PFSK-1 (cell line): Measurements from ENCODE around the gene CXXC5.

Experiments used
- FOXP2 ChIP-seq: optimal IDR thresholded peaks from 2 replicates; pipeline ENCODE3; 2011; ENCODE audit warnings: borderline replicate concordance, control low read depth, inconsistent platforms; ENCODE audit not compliant: insufficient read depth; ENCODE audit errors: extremely low read length, extremely low read depth
- POLR2AphosphoS5 ChIP-seq: IDR thresholded peaks from 2 replicates; pipeline ENCODE4 v1.6.1; 2012; ENCODE audit warnings: low read depth, mild to moderate bottlenecking, control low read depth, low read length, moderate library complexity
- SIN3A ChIP-seq: IDR thresholded peaks from 2 replicates; pipeline ENCODE4 v1.6.1; 2012; ENCODE audit warnings: mild to moderate bottlenecking, low read length, moderate library complexity, borderline replicate concordance; ENCODE audit not compliant: insufficient read depth
- TAF1 ChIP-seq: IDR thresholded peaks from 2 replicates; pipeline ENCODE4 v1.6.1; 2012; ENCODE audit warnings: low read length, control low read depth, borderline replicate concordance; ENCODE audit not compliant: insufficient read depth
- TF ChIP-seq, protein P1 (sequence below), 2 experiments: IDR thresholded peaks; 2 replicates each; pipeline versions ENCODE4 v1.6.1 to v1.8.0; 2011 to 2012; ENCODE audit warnings: low read depth in 2 of 2, low read length in 2 of 2, control low read depth in 1 of 2, inconsistent platforms in 1 of 2, mild to moderate bottlenecking in 1 of 2, moderate library complexity in 1 of 2; ENCODE audit not compliant: insufficient read depth in 1 of 2

Gene CXXC5

DNA sequence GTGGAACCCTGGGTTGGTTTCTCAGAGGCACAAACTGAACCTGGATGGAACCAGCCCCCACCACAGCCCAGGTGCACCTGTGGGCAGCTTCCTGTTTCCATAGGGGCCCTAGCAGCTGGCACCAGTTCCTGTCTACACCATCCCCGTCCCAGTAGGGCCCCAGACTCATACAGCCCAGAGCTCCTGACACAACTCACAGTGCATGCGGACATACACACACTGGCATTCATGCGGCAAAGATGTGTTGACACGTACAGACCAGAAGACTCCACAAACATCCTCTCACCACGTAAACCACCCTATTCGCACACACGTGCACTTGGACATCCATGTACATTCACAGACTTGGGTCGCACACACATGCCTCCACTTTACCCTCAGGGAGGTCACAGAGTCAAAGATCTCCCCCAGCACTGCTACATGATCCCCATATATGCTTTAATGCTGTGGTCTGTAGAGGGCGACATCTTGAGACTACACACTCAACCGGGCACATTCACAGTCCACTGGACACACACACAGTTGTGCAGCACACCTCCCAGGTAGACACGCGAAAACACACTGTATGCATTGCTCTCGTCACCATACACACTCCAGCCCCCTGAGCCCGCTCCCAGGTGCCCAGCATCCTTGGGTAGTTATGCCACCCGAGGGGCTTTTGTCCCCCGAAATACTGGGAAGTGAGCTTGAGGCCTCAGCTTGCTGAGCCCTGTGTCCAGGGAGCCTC, 22.4 kb downstream of the CXXC5 start:
- TF ChIP-seq TAF1, result no peak

DNA sequence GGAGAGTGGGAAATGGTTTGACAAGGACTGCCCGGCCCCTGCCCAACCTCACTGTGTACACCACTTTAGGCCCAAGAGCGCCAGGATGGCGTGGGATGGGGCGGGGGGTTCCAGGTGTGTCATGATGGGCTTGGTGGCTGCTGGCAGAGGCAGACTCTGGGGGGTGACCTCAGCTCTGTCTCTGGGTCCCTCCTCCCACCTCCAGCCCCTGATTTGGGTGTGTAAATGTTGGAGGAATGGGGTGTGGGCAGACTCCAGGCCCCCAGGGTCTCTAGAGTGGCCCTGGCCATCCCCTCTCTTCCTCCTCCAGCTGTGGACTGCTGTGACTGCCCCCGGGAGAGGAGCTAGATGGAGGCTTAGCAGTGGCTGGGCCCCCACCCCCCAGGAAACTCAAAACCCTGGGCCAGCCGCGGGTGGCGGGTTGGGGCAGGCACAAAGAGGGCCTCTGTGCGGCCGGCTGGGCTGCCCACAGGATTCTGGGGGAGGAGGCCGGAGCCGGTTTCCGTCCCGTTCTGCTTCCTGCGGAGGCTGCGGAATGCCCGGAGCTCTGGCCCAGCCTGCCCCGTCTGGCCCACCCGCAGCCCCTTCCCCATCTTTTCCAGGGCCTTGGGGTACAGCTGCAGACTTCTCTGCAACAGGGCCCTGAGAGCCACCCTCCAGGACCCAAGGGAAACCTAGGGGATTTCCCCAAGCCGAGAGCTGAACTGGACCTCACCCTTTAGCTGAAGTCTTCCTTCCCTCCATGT, 23.1 kb downstream of the CXXC5 start:
- TF ChIP-seq, protein P1, sequence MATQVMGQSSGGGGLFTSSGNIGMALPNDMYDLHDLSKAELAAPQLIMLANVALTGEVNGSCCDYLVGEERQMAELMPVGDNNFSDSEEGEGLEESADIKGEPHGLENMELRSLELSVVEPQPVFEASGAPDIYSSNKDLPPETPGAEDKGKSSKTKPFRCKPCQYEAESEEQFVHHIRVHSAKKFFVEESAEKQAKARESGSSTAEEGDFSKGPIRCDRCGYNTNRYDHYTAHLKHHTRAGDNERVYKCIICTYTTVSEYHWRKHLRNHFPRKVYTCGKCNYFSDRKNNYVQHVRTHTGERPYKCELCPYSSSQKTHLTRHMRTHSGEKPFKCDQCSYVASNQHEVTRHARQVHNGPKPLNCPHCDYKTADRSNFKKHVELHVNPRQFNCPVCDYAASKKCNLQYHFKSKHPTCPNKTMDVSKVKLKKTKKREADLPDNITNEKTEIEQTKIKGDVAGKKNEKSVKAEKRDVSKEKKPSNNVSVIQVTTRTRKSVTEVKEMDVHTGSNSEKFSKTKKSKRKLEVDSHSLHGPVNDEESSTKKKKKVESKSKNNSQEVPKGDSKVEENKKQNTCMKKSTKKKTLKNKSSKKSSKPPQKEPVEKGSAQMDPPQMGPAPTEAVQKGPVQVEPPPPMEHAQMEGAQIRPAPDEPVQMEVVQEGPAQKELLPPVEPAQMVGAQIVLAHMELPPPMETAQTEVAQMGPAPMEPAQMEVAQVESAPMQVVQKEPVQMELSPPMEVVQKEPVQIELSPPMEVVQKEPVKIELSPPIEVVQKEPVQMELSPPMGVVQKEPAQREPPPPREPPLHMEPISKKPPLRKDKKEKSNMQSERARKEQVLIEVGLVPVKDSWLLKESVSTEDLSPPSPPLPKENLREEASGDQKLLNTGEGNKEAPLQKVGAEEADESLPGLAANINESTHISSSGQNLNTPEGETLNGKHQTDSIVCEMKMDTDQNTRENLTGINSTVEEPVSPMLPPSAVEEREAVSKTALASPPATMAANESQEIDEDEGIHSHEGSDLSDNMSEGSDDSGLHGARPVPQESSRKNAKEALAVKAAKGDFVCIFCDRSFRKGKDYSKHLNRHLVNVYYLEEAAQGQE (IDR thresholded peaks at IDR 0.05; ENCODE audit: insufficient read depth in 1 of 2, low read depth in 2 of 2, low read length in 2 of 2), result no peak
- TF ChIP-seq TAF1, result no peak
- no peak for TF ChIP-seq POLR2AphosphoS5
- TF ChIP-seq FOXP2, result no peak
- no peak for TF ChIP-seq SIN3A

DNA sequence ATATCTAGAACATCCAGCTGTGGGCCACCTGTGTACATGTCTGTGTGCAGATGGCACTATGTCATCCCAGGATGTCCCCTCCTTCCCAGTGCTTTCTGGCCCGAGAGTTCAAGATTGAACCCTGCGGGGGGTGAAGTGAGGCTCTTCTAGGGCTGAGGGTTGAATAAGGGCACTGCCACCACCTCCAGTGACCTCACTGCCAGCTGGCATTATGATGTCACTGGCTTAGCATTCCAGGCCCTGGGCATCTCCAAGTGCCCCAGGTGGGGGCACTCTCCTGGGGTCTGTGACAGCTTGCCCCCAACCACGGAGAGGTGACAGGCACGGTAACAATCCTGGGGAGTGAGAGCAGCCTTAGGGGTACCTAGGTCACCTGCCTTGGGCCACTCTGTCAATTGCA, 27.1 kb downstream of the CXXC5 start:
- TF ChIP-seq POLR2AphosphoS5 (no peak), TAF1 (no peak), FOXP2 (no peak), SIN3A (no peak)
- TF ChIP-seq, protein P1 (IDR thresholded peaks at IDR 0.05; ENCODE audit: insufficient read depth in 1 of 2, low read depth in 2 of 2, low read length in 2 of 2), result no peak

DNA sequence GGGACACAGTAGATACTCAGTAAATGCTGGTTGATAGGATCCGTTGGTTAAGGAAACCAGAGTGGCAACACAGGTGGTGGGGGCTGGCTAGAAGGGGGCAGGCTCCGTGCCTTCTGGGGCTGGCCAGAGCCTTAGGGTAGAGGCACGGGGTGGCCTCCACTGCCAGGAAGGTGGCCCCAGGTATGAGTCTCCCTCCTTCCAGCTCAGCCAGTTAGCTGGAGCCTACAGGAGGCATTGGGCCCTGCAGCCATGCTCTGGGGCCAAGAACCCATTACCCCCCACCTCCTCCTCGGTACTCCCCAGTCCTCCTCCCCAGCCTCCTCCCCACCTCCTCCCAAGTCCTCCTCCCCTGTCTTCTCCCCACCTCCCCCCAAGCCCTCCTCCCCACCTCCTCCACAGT, 27.7 kb downstream of the CXXC5 start:
- TF ChIP-seq SIN3A, result no peak
- TF ChIP-seq, protein P1 (IDR thresholded peaks at IDR 0.05; ENCODE audit: insufficient read depth in 1 of 2, low read depth in 2 of 2, low read length in 2 of 2), result no peak
- no peak for TF ChIP-seq POLR2AphosphoS5
- no peak for TF ChIP-seq TAF1
- TF ChIP-seq FOXP2, result no peak

DNA sequence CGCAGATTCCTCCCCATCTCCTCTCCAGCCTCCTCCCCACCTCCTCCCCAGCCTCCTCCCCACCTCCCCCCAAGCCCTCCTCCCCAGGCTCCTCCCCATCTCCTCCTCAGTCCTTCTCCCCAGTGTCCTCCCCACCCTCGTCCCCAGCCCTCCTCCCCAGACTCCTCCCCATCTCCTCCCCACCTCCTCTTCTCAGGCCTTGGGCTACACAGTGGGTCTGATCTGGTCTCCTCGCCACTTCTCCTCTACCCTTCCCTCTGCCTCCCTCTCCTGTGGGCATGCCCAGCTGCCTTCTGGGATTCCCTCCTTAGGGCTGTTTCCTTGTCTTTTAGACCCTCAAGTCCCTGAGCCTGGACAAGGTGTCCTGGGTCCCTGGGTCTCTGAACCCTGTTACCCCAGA, 28.3 kb downstream of the CXXC5 start:
- no peak for TF ChIP-seq SIN3A
- no peak for TF ChIP-seq FOXP2
- TF ChIP-seq POLR2AphosphoS5, result no peak
- no peak for TF ChIP-seq TAF1
- TF ChIP-seq, protein P1 (IDR thresholded peaks at IDR 0.05; ENCODE audit: insufficient read depth in 1 of 2, low read depth in 2 of 2, low read length in 2 of 2), result no peak
